Measurements from ENCODE around the gene OPCML.

Gene OPCML

DNA sequence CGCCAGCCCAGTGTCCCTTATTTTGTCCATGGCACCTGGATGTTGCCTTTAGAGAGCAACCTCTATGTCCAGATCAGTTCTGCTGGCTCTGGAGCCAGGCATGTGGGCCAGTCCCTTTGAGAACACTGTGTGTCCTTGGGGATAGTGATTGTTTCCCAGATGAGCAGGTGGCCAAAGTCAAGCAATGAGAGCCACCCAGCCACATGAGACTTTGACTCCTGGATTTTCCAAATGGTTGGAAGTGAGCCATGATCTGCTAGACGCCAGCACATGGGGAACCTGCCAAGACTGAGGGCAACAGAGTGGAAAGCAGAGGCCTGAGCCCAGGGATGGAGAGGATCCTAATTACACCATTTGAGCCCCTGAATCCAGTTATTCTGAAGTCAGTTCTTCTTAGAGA lies 479.8 kb downstream of the OPCML start:
- H3K4me3 ChIP-seq (ENCODE audit: low read depth, low read length) = no peak overlapping the region
- ChIA-PET POLR2A (no interaction called here), CTCF (interaction anchor here (1.8 kb wide), 1 partner anchor 12 kb away, joined by 8 read pairs; no protein-coding TSS in a partner anchor)
- no peak for DNase-seq (ENCODE audit: low read depth, low spot score)
- TF ChIP-seq, protein P1, sequence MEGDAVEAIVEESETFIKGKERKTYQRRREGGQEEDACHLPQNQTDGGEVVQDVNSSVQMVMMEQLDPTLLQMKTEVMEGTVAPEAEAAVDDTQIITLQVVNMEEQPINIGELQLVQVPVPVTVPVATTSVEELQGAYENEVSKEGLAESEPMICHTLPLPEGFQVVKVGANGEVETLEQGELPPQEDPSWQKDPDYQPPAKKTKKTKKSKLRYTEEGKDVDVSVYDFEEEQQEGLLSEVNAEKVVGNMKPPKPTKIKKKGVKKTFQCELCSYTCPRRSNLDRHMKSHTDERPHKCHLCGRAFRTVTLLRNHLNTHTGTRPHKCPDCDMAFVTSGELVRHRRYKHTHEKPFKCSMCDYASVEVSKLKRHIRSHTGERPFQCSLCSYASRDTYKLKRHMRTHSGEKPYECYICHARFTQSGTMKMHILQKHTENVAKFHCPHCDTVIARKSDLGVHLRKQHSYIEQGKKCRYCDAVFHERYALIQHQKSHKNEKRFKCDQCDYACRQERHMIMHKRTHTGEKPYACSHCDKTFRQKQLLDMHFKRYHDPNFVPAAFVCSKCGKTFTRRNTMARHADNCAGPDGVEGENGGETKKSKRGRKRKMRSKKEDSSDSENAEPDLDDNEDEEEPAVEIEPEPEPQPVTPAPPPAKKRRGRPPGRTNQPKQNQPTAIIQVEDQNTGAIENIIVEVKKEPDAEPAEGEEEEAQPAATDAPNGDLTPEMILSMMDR (IDR thresholded peaks at IDR 0.05; ENCODE audit: insufficient read depth, low read length, missing control alignments) = no peak

DNA sequence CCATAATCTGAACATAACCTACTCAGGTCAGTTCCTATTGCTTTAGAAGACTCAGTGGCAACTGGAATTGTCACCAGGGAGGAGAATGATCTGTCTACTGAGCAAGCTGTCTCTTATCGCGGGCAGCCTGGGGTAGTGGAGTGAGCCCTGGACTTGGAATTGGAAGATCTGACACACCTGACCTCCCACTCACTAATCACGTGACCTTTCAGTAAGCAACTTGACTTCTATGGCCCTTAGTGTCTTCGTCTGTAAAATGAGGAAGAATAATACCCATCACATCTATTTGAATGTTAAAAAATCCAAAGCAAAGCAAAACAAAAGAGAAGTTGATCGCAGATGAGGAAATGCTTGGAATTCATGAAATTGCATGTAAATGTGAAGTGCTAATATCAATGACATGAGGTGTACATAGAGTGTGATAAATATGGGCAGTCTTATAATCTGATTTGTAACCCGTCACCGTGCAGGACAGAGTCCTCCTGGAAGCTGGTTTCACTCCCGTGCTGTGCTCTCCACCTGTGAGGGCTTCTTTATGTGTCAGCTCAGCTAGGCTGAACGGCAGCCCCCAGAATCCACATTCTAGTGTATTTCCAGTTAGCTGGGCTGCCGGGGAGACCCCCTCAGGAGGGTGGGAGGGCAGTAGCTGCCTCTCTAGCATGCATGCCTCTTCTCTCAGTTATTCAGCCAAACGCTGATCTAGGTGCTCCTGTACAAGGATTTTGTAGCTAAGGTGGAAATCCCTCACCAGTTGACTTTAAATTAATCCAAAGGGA lies 482.9 kb downstream of the OPCML start:
- TF ChIP-seq, protein P1 (IDR thresholded peaks at IDR 0.05; ENCODE audit: insufficient read depth, low read length, missing control alignments) = no peak
- H3K4me3 ChIP-seq (ENCODE audit: low read depth, low read length) = no peak overlapping the region
- no peak for DNase-seq (ENCODE audit: low read depth, low spot score)
- POLR2A ChIA-PET = no interaction called here
- CTCF ChIA-PET = interaction anchor here (1.4 to 2.7 kb wide), 2 partner anchors 9 to 15 kb away, joined by 6 to 12 read pairs; no protein-coding TSS in a partner anchor

DNA sequence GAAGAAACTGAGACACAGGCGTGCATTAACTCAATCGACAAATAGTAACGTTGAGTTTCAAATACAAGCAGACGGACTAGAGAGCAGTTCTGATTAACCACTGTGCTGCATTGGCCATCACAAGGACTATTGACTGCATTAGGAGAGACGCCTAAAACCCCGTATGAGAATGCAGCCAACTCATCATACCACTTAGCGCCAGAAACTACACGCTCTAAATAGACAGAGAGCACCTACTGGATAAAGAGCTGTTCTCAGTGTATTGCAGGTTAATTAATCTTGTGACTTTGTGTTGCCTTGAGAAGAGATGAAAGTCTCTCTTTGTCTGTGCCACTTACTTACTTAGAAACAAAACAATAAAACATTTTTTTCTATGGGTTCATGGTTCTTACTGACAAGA lies 484.0 kb downstream of the OPCML start:
- CTCF ChIA-PET = interaction anchor here (1.2 to 1.4 kb wide), 2 partner anchors 9 to 16 kb away, joined by 4 to 6 read pairs; no protein-coding TSS in a partner anchor
- no peak for DNase-seq (ENCODE audit: low read depth, low spot score)
- no peak overlapping the region for H3K4me3 ChIP-seq (ENCODE audit: low read depth, low read length)
- TF ChIP-seq, protein P1 (IDR thresholded peaks at IDR 0.05; ENCODE audit: insufficient read depth, low read length, missing control alignments) = no peak
- POLR2A ChIA-PET = no interaction called here

DNA sequence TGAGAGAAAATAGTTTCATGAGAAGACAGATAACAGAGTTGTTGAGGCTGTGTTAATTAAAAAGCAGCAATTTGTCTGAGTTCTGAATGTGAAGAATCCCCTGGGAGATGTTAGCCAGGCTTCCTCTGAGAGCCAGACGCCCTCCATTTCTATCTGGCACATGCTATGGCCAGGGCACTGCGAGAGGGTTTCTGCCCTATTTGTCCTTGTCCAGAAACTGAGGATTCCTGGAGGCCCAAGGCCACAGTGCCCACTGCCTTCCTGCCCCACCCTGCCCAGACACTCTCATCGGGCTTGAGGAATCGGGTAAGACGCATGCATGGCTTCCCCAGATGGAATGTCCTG lies 484.6 kb downstream of the OPCML start:
- ChIA-PET POLR2A (no interaction called here), CTCF (interaction anchor here (1.1 to 2.0 kb wide), 4 partner anchors 10 to 17 kb away, joined by 3 to 8 read pairs (median 5); no protein-coding TSS in a partner anchor)
- no peak overlapping the region for H3K4me3 ChIP-seq (ENCODE audit: low read depth, low read length)
- no peak for DNase-seq (ENCODE audit: low read depth, low spot score)
- TF ChIP-seq, protein P1 (IDR thresholded peaks at IDR 0.05; ENCODE audit: insufficient read depth, low read length, missing control alignments) = no peak

DNA sequence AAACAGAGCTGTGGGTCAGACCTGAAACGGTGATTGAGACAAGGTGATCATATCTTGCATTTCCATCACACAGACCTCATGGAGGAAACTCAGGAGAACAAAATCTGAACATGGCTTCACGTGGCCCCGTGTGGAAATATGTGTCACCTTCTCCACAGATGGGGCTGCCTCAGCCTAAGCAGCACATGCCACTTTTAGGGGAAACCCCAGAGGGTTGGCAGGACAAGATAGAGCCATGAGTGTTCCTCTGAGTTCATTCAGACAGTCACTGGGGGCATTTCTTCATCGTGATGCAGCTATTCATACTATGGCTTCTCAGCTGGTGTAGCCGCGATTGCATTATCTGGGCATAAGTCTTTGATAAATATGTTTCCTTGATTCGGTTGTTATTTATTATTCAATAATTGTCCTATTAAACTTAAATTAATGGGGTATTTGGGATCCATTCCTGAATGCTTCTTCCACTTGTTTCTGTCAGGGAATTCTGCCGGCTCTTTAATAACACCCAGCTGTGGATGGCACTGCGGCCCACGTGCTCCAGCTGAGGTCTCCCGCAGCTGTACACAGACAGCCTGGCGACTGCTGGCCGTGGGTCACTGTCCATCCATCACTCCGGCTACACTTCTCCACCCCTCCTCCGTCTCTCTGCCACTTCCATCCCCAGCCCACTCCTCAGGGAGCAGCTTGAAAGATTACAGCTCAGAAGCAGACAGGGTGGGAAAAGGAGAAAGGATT lies 485.1 kb downstream of the OPCML start:
- ChIA-PET CTCF (interaction anchor here (1.1 to 2.0 kb wide), 2 partner anchors 14 to 17 kb away, joined by 3 to 8 read pairs; no protein-coding TSS in a partner anchor), POLR2A (no interaction called here)
- TF ChIP-seq, protein P1 (IDR thresholded peaks at IDR 0.05; ENCODE audit: insufficient read depth, low read length, missing control alignments) = no peak

DNA sequence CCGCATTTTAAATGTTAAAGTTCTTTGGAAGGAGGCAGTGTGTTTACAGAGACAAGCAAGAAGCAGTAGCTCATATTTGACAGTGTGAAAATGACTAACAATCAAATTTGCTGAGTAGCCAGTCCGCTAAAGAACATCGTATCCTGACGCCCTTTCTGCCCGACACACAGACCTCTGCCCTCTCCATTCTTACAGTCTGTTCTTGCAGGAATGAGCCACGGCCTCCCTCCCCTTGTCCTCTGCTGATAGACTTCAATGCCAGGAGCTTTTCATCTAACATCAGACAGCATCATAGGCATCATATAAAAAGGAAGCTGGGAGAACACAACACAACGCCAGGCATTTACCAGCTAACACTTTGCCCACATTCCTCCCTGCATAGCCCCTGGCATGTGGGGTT lies 486.0 kb downstream of the OPCML start:
- TF ChIP-seq, protein P1 (IDR thresholded peaks at IDR 0.05; ENCODE audit: insufficient read depth, low read length, missing control alignments) = no peak
- ChIA-PET CTCF (interaction anchor here (1.1 to 2.0 kb wide), 3 partner anchors 12 to 33 kb away, joined by 3 to 8 read pairs (median 6); no protein-coding TSS in a partner anchor), POLR2A (no interaction called here)
- no peak for DNase-seq (ENCODE audit: low read depth, low spot score)
- H3K4me3 ChIP-seq (ENCODE audit: low read depth, low read length) = no peak overlapping the region

More for the DNA sequence above, 485.1 kb downstream of the OPCML start:
- DNase-seq (ENCODE audit: low read depth, low spot score) = no peak
- no peak overlapping the region for H3K4me3 ChIP-seq (ENCODE audit: low read depth, low read length)
